ENCODE measurements around the gene SDK2.

The SDK2 gene

GRCh38 chr17:73669771-73670170 lies 25.5 kb upstream of the SDK2 start:
- no peak for FAIRE-seq
- no peak for TF ChIP-seq POLR2A (IDR thresholded peaks at IDR 0.05; ENCODE audit: low read depth, low read length)
- no peak for DNase-seq (ENCODE audit: insufficient read length, low spot score)

DNA sequence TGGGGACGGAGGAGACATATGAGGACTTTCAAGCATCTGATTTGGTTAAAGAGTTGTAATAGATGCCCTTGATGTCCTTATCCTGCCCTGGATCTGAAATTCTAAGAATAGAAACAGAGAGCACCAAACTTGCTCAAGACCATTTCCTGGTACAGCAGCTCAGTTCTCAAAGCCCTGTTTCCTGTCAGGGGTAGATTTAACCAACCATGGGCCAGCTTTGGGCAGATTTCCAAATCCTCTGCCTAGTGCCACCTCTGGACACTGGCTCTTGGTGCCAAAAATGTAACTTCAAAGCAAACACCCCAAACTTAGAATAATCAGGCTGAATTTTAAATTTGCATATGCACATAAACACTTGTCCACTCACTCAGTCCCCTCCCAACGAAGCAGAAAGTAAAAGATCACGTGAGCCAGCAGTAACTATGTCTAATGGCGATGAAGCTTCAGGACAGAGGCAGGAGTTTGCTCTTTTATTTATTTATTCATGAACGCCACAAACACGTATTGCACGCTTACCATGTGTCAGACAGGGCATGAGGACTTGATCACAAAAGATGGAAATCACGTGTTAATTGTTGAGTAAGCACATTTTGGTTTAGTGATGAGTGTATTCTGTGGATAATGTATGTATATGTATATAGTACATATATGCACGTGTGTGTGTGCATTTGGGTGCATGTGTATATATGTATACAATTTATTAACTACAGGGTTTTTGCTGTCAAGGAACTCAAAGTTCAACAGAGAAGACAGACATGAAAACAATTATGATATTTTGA lies 23.1 kb upstream of the SDK2 start:
- DNase-seq (ENCODE audit: insufficient read length, low spot score): no peak

GRCh38 chr17:73663614-73664013 lies 19.4 kb upstream of the SDK2 start:
- TF ChIP-seq POLR2A (IDR thresholded peaks at IDR 0.05; ENCODE audit: low read depth, low read length): no peak
- no peak for FAIRE-seq
- DNase-seq (ENCODE audit: insufficient read length, low spot score): no peak

More for the DNA sequence above, 23.1 kb upstream of the SDK2 start:
- FAIRE-seq: no peak
- no peak for TF ChIP-seq POLR2A (IDR thresholded peaks at IDR 0.05; ENCODE audit: low read depth, low read length)

GRCh38 chr17:73660366-73660765 lies 16.1 kb upstream of the SDK2 start:
- DNase-seq (ENCODE audit: insufficient read length, low spot score) (no peak), FAIRE-seq (no peak)
- no peak for TF ChIP-seq POLR2A (IDR thresholded peaks at IDR 0.05; ENCODE audit: low read depth, low read length)

- TF ChIP-seq POLR2A (IDR thresholded peaks at IDR 0.05; ENCODE audit: low read depth, low read length): no peak
- FAIRE-seq (no peak), DNase-seq (ENCODE audit: insufficient read length, low spot score) (no peak)
Observed at GRCh38 chr17:73658821-73659515, 14.7 kb upstream of the SDK2 start.

DNA sequence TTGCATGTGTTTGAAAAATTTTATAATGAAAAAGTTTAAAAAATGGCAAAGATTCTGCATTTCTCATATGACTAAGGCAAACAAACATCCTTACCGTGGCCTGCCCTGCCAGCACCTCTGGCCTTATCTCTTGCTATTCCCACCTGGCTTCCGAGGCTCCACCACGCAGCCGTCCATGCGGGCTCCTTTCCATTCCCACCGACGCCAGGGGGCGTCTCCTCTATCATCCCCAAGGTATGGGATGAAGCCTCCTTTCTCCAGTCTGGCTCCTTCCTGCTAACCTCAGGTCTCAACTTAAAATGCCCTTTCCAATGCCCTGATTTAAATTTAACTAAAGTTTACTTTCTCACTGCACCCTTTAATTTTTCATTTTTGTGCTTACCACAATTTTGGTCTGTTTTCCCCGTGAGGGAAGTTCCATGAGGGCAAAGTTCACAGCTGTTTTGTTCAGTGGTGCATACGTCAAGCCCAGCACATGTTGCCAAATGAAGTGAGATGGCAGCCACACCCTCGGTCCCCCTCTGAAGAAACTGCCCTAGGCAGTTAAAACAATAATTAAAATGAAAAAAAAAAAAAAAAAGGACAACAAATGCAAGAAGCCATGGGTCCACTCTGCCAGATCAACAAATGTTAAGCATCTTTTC lies 13.3 kb upstream of the SDK2 start:
- DNase-seq (ENCODE audit: insufficient read length, low spot score) (no peak), FAIRE-seq (no peak)
- TF ChIP-seq POLR2A (IDR thresholded peaks at IDR 0.05; ENCODE audit: low read depth, low read length): no peak

- FAIRE-seq: no peak
- DNase-seq (ENCODE audit: insufficient read length, low spot score): no peak
- no peak for TF ChIP-seq POLR2A (IDR thresholded peaks at IDR 0.05; ENCODE audit: low read depth, low read length)
Observed at GRCh38 chr17:73654241-73654640, 10.0 kb upstream of the SDK2 start.

DNA sequence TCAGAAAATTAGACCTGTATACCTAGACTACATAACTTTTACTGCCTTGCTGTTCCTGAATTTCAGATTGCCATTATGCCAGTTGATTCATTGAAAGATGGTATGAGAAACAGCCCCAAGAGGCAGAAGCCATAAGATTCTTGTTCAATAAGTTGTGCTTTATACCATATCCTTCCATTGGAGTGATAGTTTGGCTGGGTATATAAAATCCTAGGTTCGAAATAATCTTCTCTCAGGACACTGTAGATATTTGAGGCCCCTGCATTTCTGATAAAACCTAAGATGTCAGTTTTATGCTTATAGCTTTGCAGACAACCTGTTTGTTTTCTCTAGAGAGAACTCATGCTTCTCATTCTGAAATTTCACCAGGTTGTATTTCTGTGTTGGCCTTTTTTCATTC lies 9.6 kb upstream of the SDK2 start:
- DNase-seq (ENCODE audit: insufficient read length, low spot score) (no peak), FAIRE-seq (no peak)
- no peak for TF ChIP-seq POLR2A (IDR thresholded peaks at IDR 0.05; ENCODE audit: low read depth, low read length)

GRCh38 chr17:73652886-73653480 lies 8.7 kb upstream of the SDK2 start:
- DNase-seq (ENCODE audit: insufficient read length, low spot score) (no peak), FAIRE-seq (no peak)
- no peak for TF ChIP-seq POLR2A (IDR thresholded peaks at IDR 0.05; ENCODE audit: low read depth, low read length)

- FAIRE-seq (no peak), DNase-seq (ENCODE audit: insufficient read length, low spot score) (no peak)
- TF ChIP-seq POLR2A (IDR thresholded peaks at IDR 0.05; ENCODE audit: low read depth, low read length): no peak
Observed at GRCh38 chr17:73650617-73651200, 6.5 kb upstream of the SDK2 start.

GRCh38 chr17:73650140-73650539 lies 5.9 kb upstream of the SDK2 start:
- TF ChIP-seq POLR2A (IDR thresholded peaks at IDR 0.05; ENCODE audit: low read depth, low read length): no peak
- FAIRE-seq (no peak), DNase-seq (ENCODE audit: insufficient read length, low spot score) (no peak)

- no peak for FAIRE-seq
- DNase-seq (ENCODE audit: insufficient read length, low spot score): no peak
- no peak for TF ChIP-seq POLR2A (IDR thresholded peaks at IDR 0.05; ENCODE audit: low read depth, low read length)
Observed at GRCh38 chr17:73648974-73649373, 4.7 kb upstream of the SDK2 start.

DNA sequence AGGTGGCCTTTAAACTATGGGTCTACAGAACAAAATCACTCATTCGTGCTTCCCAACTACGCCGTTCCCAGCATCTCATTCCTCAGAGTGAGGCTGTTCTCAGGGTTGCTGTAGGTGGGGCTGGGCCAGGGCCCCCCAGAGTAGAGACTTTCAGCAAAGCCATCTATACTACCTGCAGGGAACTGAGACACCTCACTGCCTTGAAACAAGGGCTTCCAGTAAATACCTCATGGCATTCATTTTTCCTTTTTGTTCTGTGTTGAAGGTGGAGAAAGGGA lies 4.2 kb upstream of the SDK2 start:
- DNase-seq (ENCODE audit: insufficient read length, low spot score): no peak
- no peak for TF ChIP-seq POLR2A (IDR thresholded peaks at IDR 0.05; ENCODE audit: low read depth, low read length)
- no peak for FAIRE-seq
